Stimulated activated CD4-positive, alpha-beta T cell treated with anti-CD3 and anti-CD28 coated beads, Interleukin-1b, Interleukin-23, amount 100 ng/mL, for 24 hours (primary cell): ENCODE measurements around the gene TBL3.
"Not testable (repeated sequence)": the region's sequence is repeated elsewhere in the genome, so short reads cannot be mapped to it uniquely, and the experiment has no call there.

ENCODE experiments used
- DNase-seq, 4 experiments: peaks; one replicate each; pipeline ENCODE4 v3.0.0-alpha.2; 2020; ENCODE audit warnings: low read depth in 4 of 4, low spot score in 1 of 4

The TBL3 gene

DNA sequence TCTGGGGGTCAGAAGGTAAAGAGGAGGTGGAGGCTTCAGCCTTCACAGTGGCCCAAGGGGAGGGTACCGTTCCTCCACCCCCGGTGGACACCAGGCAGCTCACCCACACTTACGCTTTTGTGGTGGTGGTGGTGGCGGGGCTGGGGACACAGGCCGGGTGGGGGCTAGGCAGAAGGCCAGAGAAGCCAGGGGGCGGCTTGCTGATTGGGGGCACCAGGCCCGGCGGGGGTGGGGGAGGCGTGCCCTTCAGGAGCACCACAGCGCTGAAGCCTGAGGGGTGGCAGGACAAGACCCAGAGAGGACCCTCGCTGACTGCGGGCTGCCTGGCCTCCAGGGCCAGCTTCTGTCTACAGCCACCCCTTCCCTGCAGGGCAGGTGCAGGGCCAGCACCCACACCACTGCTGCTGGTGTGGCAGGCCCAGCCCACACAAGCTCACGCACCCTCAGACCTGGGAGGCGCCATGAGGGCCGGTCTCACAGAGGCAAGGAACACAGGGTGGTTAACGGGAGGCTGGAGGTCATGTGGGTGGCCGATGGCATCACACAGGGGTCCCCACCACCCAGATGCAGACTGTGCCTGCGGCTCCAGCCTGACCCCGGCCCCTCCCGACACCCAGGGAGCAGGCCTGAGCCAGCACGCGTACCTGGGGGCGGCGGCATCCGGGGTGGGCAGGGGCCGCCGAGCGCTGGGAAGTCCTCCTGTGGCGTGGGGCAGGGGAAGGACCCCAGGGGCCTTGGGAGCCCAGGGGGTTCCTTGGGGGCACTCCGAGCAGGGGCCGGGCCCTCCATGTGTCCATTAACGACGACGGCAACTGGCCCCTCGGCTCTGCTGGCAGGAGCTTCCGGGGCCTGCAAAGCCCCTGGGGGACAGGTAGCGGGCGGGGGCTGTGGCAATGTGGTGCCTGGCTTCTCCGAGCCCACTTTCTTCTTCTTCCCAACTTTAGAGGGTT is 27.3 kb downstream of the TBL3 start:
- DNase-seq = no peak

DNA sequence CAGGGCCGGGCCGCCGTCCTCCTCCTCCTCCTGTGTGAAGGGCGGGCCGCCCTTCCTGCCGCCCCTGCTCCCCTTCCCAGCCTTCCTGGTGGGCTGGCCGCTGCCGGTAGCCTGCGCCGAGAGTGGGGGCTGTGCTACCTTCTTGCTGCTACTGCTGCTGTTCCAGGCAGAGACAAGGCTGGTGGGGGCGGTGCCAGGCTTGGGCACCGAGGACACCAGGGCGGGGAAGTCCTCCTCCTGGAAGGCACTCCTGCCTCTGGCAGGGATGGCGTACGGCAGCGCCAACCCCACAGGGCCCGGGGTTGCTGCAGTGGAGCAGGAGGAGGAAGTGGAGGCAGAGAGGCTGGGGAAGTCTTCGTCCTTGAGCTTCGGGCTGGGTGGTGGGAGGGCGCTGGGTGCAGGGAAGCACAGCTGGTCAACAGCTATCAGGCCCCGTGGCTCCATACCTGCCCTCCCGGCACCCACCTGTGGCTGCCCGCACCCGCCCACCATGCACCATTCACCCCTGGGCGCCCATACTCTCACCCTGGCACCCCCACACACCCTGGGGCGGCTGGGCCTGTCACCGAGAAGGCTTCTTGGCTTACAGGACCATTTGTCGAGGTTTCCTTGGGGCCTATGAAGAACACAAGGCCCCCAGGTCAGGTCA is 28.1 kb downstream of the TBL3 start:
- DNase-seq = no peak

DNA sequence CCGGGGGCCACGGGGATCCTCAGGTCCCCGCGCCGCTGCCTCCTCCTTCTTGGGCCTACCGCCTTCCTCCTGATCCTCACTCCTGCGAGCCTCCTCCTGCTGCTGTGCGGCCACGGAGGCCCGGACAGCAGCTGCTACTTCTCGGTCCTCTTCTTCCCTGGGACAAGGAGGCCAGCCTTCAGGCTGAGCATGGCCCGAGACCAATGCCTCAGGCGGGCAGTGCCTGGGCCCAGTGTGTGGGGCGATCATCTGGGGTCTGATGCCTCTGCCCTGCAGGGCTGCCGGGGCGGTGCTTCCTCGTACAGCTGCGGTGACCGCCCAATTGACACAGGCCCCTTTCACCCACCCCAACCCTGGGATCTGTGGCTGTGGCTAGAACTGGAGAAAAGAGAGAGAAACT is 29.2 kb downstream of the TBL3 start:
- no peak for DNase-seq

DNA sequence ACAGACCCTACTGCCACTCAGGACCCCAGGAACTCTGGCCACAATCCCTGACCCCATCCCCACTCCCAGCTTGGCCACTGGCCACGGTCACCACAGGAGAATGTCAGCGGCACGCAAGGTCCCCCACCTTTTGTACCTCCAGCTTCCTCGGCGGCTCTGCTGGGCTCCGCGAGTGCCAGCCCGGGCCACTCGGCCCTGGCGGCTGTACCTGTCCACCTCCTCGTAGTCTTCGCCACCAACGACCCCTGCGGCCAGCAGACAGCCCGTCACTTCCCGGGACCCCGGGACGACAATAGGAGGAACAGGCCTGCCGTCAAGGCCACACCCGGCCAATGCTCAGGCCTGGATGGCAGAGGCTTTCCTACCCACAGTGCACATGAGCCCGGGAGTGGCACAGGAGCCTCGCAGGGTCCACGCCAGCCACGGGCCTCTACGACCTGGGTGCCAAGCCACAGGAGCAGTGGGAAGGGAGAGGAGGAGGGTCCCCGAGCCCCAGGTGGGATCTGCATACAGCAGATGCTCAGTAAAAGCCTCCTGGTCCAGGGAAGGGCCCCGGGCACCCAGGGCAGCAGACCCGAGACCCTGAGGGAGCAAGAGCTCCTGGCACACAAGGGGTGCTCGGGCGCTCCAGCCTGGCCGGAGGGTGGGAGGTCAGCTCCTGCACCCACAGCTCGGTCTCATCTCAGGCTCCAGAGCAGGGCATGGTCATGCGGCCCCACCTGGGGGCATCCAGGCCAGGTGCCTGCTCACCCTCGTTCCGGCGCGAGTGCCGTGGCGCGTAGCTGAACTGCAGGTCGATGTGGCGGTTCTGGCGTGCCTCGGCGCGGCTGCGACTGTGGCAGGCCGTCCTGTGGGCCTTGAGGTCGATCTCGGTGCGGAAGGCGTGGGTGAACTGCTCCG is 29.9 kb downstream of the TBL3 start:
- no peak for DNase-seq

DNA sequence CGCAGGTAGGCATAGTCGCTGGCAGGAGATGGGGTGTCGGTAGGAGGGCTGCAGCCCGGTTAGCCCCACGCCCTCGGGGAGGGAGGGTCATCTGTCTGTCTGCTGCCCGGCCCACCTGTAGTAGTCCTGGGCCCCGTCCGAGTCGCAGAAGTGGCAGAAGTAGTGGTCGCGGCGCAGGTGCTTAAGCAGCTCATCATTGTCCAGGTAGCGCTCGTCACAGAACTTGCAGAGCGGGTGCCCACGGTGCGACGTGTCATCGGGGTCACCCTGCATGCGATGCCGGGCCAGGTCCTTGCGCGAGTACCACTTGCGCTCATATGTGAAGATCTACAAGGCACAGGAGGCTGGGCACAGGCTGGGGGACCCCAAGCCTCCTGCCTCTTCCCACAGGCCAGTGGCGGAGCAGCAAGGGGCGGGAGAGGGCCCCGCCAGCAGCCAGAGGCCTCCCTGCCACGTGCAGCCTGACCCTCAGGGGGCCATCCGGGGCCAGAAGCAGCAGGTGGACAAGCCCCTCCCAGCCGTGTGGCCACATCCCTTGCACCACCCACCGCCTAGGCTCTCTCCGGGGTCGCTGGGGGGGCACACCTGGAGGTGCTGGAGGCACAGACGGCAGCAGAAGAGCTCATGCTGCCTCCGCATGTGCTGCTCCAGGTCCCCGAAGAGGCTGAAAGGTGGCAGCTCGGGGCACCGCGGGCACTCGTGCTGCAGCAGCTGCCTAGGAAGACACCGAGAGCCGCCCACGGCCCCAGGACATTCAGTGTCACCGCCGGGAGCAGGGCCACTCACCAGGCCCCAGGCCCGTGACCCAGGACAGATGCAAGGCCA is 30.8 kb downstream of the TBL3 start:
- DNase-seq = no peak

DNA sequence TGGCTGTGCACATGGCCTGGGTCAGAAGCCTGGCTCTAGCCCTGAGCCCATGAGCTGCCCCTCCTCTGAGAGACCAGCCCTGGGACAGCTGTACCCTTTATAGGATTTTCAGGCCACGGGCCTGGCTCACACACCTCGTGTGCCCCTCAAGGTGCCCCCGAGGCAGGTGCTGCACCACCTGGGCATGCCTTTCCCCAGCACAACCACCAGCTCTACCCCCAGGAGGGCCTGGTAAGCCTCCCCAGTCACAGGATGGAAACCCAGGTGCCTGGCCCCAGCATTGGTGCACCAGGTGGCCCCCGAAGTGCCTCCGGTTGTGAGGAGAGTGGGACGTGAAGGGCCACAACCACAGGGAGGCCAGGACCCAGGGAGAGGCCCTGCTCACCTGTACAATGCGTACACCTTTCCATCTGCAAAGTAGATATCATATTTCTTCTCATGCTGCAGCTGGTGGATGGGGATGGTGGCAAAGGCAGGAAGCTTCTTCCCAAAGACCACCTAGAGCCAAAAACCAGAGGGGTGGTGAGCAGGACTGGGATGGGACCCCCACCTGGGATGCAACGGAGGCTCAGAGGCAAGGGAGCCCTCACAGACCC is 31.5 kb downstream of the TBL3 start:
- no peak for DNase-seq

GRCh38 chr16:2003827-2004641 is 32.2 kb downstream of the TBL3 start:
- peak; percentile 70 to 89 (median 79) for DNase-seq

DNA sequence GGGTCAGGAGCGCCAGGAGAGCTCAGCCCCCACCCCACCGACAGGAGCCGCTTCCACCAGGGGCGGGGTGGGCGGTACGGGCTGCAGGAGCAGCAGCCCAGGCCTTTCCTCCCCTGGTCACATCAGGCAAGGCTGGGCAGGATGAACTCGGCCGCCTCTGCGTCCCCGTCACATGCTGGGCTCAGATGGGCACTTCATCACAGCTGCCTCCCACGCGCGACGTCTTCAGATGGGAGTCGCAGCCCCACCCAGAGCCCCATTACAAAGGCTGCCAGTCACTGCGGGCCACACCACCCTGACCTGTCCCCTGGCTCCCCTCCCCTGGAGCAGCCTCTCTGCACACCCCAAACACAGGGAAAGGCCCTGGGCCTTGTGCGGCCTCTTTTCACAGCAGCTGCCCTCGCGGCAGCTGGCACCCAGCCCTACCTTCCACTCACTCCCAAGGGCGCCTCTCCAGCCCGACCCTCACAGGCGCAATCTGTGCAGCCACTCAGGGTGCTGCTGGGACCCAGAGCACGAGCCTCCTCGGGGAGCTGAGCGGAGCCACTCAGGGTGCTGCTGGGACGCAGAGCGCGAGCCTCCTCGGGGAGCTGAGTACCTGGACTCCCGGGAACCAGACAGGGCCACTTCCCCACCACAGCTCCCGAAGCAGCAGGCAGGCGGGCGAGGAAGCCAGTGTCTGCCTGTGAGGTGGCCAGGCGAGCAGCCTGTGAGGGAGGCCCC is 33.1 kb downstream of the TBL3 start:
- DNase-seq = no peak

- DNase-seq = no peak
Measured at GRCh38 chr16:2005646-2006045, 33.8 kb downstream of the TBL3 start.

DNA sequence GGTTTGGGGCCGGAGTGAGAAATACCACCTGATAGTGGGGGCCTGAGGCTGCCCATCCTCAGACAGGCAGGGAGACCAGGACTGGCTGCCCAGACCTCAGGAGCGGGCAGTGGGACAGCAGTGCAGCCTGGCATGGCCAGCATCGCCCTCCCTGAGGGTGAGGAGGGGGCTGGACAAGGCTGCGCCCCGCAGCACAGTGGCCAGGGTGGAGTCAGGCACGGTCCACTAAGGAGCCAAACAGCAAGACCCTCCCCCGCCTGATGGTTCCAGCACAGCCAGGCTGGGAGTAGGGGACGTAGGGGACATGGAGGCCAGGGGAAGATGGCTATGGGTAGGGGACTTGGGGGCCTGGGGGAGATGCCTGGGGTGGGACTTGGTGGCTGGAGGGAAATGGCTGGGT is 34.5 kb downstream of the TBL3 start:
- DNase-seq = no peak

- DNase-seq = no peak
Measured at GRCh38 chr16:2007081-2007836, 35.4 kb downstream of the TBL3 start.

GRCh38 chr16:2008009-2008526 is 36.2 kb downstream of the TBL3 start:
- no peak for DNase-seq

DNA sequence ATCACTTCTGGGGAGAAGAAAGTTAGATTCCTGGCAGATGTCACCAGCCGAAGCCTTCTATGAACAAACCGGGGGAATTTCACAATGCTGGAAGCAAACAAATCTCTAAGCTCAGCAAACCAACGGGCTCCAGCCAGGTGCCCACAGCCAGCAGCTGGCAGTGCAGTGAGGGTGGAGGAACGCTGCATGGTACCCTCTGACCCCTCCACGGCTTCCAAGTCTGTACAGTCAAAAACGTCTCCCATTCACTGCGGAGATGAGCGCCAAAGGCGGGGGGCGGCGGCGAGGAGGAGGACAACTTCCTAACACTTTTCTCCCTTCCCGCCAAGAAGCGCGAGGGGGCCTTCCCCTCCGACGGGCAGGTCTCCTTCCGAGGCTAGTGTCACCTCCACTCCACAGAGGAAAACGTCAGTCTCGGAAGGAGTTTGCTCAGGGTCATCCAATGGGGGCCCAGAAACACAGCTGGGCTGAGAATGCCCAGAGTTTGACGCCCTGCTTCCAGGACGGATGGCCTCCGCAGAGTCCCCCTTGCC is 36.8 kb downstream of the TBL3 start:
- no peak for DNase-seq

DNA sequence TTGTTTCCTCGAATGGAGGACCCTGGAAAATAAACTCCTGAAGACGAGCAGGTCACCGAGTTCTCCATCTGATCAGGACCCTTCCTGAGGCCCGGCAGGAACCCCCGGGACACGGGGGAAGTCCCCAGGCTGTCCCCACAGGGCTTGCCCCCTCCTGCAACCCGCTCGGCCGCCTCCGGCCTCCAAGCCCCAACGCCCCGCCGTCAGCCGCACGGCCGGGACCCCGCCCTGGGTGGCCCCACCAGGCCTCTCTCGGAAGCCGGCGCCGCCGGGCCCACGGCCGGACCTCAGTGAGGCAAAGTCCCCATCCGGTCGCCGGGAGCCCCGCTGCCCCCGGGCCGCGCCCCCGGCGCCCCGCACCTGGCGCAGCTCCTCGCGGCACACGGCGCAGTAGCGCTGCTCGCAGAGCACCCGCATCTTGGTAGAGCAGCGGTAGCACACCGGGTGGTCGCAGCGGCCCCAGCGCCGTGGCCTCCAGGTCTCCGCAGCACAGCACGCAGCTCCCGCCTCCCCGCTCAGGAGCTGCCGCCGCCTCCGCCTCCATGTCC is 37.4 kb downstream of the TBL3 start:
- no peak for DNase-seq

DNA sequence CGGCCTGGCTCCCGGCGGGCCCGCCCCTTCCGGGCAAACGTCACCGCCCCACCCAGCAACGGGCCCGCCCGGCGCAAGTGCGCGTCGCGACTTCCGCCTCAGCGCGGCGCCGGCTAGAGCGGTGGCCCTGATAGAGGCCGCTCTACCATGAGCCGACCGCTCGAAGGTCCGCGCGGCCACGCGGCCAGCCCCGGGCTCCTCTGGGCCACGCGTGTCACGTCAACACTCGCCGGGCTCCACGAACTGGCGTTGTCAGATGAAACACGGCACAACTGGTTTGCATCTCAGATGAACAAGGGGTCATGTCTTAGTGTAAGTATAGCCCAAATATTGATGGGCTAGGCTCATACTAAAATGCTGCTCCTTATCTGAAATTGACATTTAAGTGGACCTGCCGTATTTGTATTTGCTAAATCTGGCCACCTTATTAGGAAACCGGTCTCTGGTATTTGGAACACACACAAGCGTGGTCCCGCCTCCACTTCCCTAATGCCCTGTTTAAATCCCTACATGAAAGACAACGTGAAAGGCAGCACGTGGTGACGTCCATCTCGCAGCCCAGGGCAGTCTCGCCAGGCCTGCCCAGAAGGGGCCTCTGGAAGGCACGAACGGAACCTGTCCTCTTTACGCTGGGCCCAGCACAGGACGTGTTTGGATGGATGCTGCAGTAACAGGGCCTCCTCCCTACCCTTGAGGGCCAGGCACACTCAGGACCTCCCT is 38.1 kb downstream of the TBL3 start, which contains the start of gene ZNF598:
TSS of gene ZNF598 (minus strand) at position 31 of the 720 bp plus-strand sequence.
- peak in 3 of 4 experiments; percentile 68 to 75 (median 68) for DNase-seq

- not testable (repeated sequence) for DNase-seq
Measured at GRCh38 chr16:2011726-2012125, 39.9 kb downstream of the TBL3 start.
